Upper lobe of right lung (tissue), 1 donor: ENCODE data around the gene AGTRAP. TPM values are rescaled to one million over a fixed set of nuclear protein-coding genes. Genes with fewer than 3 reads are reported as not detected.

ENCODE experiments used
- ATAC-seq: fragments of 200-7000 bp; cut with Tn5 transposase; one replicate; pipeline ENCODE4 v1.9.1; 2020; ENCODE audit warnings: mild to moderate bottlenecking, moderate library complexity
- DNase-seq: peaks from one replicate; pipeline ENCODE4 v3.0.0-alpha.2; 2020
- H3K27ac ChIP-seq: fragments of 200-600 bp; one replicate; pipeline ENCODE4 v1.8.0; 2022
- H3K27me3 ChIP-seq: fragments of 200-600 bp; one replicate; pipeline ENCODE4 v1.8.0; 2022; ENCODE audit warnings: mild to moderate bottlenecking
- H3K36me3 ChIP-seq: fragments of 200-600 bp; one replicate; pipeline ENCODE4 v1.8.0; 2022
- H3K4me1 ChIP-seq: fragments of 200-600 bp; one replicate; pipeline ENCODE4 v1.8.0; 2022
- H3K4me3 ChIP-seq: fragments of 200-600 bp; one replicate; pipeline ENCODE4 v1.8.0; 2022; ENCODE audit warnings: mild to moderate bottlenecking
- H3K9me3 ChIP-seq: fragments of 200-600 bp; one replicate; pipeline ENCODE4 v1.8.0; 2022
- CTCF ChIP-seq: fragments of 200-600 bp; IDR thresholded peaks from one replicate; pipeline ENCODE4 v1.8.0; 2022; ENCODE audit warnings: antibody characterized with exemption
- intact Hi-C: fragments of 100-400 bp; cut with DNase I; formaldehyde crosslinking; loops from one replicate; pipeline ENCODE4 v1.11.0; 2022
- total RNA-seq: library from RNA; stranded (reverse); fragmentation: NEBNext Ultra II Directional; extraction: Animal tissue kit (Norgen Biotek cat#: 25700); gene quantifications from one replicate; pipeline ENCODE4 v1.2.1, GENCODE V29; 2021
- donor health status: DM: no; HTN: yes; CAD: no; lungs with severe emphysema.

AGTRAP gene
- total RNA-seq, 1 donor from 2014 or later = 57.0 TPM

- DNase-seq = no peak
- no peaks in the 10 kb centered on the region for H3K27me3 ChIP-seq
- peaks cover 11% of the 10 kb centered on the region for H3K4me1 ChIP-seq
- H3K9me3 ChIP-seq = no peaks in the 10 kb centered on the region
- peaks cover 35% of the 10 kb centered on the region for H3K36me3 ChIP-seq
- no peak overlapping the region for H3K4me3 ChIP-seq
- intact Hi-C loops = no loop called here
- ATAC-seq = no peak
- no peak overlapping the region for H3K27ac ChIP-seq
- TF ChIP-seq CTCF = no peak
Measured at GRCh38 chr1:11744287-11744686, 8.4 kb downstream of the AGTRAP start.

GRCh38 chr1:11746092-11746491, 10.2 kb downstream of the AGTRAP start:
- H3K9me3 ChIP-seq = no peaks in the 10 kb centered on the region
- TF ChIP-seq CTCF = no peak
- intact Hi-C loops = no loop called here
- H3K27me3 ChIP-seq = no peaks in the 10 kb centered on the region
- DNase-seq (no peak), ATAC-seq (no peak)
- peaks cover 53% of the 10 kb centered on the region for H3K36me3 ChIP-seq
- no peak overlapping the region for H3K4me3 ChIP-seq
- no peak overlapping the region for H3K27ac ChIP-seq
- no peaks in the 10 kb centered on the region for H3K4me1 ChIP-seq

- H3K27ac ChIP-seq = no peak overlapping the region
- TF ChIP-seq CTCF = no peak
- no peak for ATAC-seq
- no peak overlapping the region for H3K4me3 ChIP-seq
- intact Hi-C loops = no loop called here
- H3K9me3 ChIP-seq = no peaks in the 10 kb centered on the region
- H3K27me3 ChIP-seq = no peaks in the 10 kb centered on the region
- no peak for DNase-seq
- H3K4me1 ChIP-seq = no peaks in the 10 kb centered on the region
- H3K36me3 ChIP-seq = peaks cover 53% of the 10 kb centered on the region
Measured at GRCh38 chr1:11746795-11747487, 11.0 kb downstream of the AGTRAP start.

GRCh38 chr1:11748294-11749202, 12.6 kb downstream of the AGTRAP start:
- intact Hi-C loops = no loop called here
- no peak for ATAC-seq
- peaks cover 53% of the 10 kb centered on the region for H3K36me3 ChIP-seq

GRCh38 chr1:11749203-11749689, 13.3 kb downstream of the AGTRAP start:
- ATAC-seq (peak; percentile 86), DNase-seq (peak; percentile 77)
- TF ChIP-seq CTCF = peak; percentile 66
- H3K4me1 ChIP-seq = no peaks in the 10 kb centered on the region
- H3K9me3 ChIP-seq = no peaks in the 10 kb centered on the region
- no peak overlapping the region for H3K4me3 ChIP-seq
- peaks cover 53% of the 10 kb centered on the region for H3K36me3 ChIP-seq
- no peak overlapping the region for H3K27ac ChIP-seq
- intact Hi-C loops = no loop called here
- H3K27me3 ChIP-seq = no peaks in the 10 kb centered on the region

More at GRCh38 chr1:11748294-11749202, 12.6 kb downstream of the AGTRAP start:
- no peaks in the 10 kb centered on the region for H3K4me1 ChIP-seq
- H3K4me3 ChIP-seq = no peak overlapping the region
- H3K27me3 ChIP-seq = no peaks in the 10 kb centered on the region
- no peak overlapping the region for H3K27ac ChIP-seq
- no peak for DNase-seq
- no peaks in the 10 kb centered on the region for H3K9me3 ChIP-seq
- no peak for TF ChIP-seq CTCF
